Measurements from ENCODE around the gene EP400.

The EP400 gene

DNA sequence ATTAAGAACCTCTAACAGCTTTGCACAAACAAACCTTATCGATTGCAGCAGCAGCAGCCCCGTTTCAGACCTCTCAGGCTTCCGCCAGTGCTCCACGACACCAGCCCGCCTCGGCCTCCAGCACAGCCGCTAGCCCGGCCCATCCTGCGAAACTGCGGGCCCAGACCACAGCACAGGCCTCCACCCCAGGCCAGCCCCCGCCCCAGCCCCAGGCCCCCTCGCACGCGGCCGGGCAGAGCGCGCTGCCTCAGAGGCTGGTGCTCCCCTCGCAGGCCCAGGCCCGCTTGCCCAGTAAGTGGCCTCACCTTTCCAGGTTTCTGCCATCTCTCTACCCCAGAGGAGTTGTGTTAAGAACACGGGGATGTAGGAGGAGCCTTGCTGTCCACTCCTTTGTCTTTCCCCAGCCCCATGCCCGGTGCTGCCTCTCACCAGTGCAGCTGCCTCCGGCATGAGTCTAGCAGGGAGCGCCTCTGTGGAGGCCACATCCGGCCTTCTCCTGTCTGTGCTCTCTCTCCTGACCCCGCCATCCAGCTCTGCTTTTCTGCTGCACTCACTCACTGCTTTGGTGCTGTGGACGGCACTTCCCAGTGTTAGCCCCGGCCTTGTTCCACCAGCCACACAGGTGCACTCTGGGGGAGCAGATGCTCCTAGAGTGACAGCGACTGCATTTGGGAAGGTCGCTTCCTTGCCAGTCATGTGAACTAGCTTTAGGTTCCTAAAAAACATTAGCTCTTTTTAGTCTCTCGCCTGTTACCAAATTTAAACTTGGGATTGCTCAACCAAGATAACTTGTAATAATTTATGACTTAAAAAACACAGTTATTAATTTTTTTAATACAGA lies 71.5 kb downstream of the EP400 start:
- Histone ChIP-seq H3K27me3 (ENCODE audit: control insufficient read depth in 1 of 2, insufficient read depth in 2 of 2, low read length in 2 of 2) (no peaks in the 10 kb centered on the region), H3K9ac (ENCODE audit: low read length) (no peak overlapping the region), H3K4me1 (ENCODE audit: insufficient read depth, low read length) (no peaks in the 10 kb centered on the region), H3K9me3 (ENCODE audit: low read length) (no peaks in the 10 kb centered on the region), H3K36me3 (ENCODE audit: insufficient read depth, low read length) (peaks cover 70% of the 10 kb centered on the region), H3K27ac (ENCODE audit: low read depth, low read length) (no peak overlapping the region), H3K4me3 (ENCODE audit: low read depth in 1 of 2, low read length in 2 of 2) (no peak overlapping the region)

DNA sequence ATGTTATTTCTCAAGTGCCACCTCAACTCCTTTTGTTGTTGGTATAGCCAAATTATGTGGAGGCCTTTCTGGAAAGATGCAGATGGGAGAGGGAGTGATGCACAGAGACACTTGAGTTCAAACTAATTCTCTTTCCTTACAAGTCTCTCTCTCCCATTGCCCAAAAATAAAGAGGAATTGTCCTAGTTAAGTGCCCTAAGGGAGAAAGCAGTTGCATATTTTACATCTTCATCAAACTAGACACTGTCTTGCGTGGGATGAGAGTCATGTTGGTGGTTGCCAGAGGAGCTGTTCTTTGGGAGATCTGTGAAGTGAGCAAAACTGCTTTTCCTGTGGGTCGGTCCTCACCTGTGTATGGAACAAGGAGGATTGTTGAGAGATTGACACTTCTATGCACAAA lies 72.2 kb downstream of the EP400 start:
- Histone ChIP-seq H3K27me3 (ENCODE audit: control insufficient read depth in 1 of 2, insufficient read depth in 2 of 2, low read length in 2 of 2) (no peaks in the 10 kb centered on the region), H3K27ac (ENCODE audit: low read depth, low read length) (no peak overlapping the region), H3K4me1 (ENCODE audit: insufficient read depth, low read length) (no peaks in the 10 kb centered on the region), H3K36me3 (ENCODE audit: insufficient read depth, low read length) (peaks cover 76% of the 10 kb centered on the region), H3K9ac (ENCODE audit: low read length) (no peak overlapping the region), H3K9me3 (ENCODE audit: low read length) (no peaks in the 10 kb centered on the region), H3K4me3 (ENCODE audit: low read depth in 1 of 2, low read length in 2 of 2) (no peak overlapping the region)

DNA sequence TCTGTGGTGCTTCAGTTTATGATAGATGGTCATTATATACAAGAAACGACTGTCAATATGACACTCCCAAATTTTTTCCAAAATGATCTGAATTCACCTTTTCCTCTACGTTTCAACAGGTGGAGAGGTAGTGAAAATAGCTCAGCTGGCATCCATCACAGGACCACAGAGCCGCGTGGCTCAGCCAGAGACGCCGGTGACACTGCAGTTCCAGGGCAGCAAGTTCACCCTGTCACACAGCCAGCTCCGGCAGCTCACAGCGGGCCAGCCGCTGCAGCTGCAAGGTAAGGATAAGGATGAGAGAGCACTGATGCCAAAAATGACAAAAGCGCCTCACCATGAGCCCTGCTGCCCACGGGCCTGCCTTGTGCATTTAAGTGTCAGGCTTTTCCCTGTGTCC lies 73.9 kb downstream of the EP400 start:
- H3K9me3 ChIP-seq (ENCODE audit: low read length): no peaks in the 10 kb centered on the region
- no peak overlapping the region for H3K27ac ChIP-seq (ENCODE audit: low read depth, low read length)
- no peak overlapping the region for H3K4me3 ChIP-seq (ENCODE audit: low read depth in 1 of 2, low read length in 2 of 2)
- H3K36me3 ChIP-seq (ENCODE audit: insufficient read depth, low read length): peaks cover 75% of the 10 kb centered on the region
- no peaks in the 10 kb centered on the region for H3K27me3 ChIP-seq (ENCODE audit: control insufficient read depth in 1 of 2, insufficient read depth in 2 of 2, low read length in 2 of 2)
- no peak overlapping the region for H3K9ac ChIP-seq (ENCODE audit: low read length)
- no peaks in the 10 kb centered on the region for H3K4me1 ChIP-seq (ENCODE audit: insufficient read depth, low read length)

DNA sequence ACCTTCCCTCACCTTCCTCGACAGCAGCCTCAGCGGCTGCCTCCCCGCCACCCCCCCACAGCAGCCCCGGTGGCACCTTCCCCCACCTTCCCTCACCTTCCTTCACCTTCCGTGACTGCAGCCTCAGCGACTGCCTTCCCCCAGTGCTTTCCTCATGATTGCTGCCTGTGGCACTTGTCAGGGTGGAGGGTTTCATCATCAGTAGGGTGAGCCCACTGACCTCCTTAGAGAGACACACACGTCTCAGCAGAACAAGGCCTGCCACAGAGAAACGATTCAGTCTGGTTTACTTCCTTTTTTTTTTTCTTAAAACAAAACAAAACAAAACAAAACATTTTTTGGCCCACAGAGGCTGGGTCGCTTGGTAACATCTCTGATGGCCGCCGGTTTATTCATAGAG lies 75.0 kb downstream of the EP400 start:
- Histone ChIP-seq H3K4me3 (ENCODE audit: low read depth in 1 of 2, low read length in 2 of 2) (no peak overlapping the region), H3K27ac (ENCODE audit: low read depth, low read length) (no peak overlapping the region), H3K9ac (ENCODE audit: low read length) (no peak overlapping the region), H3K27me3 (ENCODE audit: control insufficient read depth in 1 of 2, insufficient read depth in 2 of 2, low read length in 2 of 2) (no peaks in the 10 kb centered on the region), H3K36me3 (ENCODE audit: insufficient read depth, low read length) (peaks cover 76% of the 10 kb centered on the region), H3K4me1 (ENCODE audit: insufficient read depth, low read length) (no peaks in the 10 kb centered on the region), H3K9me3 (ENCODE audit: low read length) (no peaks in the 10 kb centered on the region)

DNA sequence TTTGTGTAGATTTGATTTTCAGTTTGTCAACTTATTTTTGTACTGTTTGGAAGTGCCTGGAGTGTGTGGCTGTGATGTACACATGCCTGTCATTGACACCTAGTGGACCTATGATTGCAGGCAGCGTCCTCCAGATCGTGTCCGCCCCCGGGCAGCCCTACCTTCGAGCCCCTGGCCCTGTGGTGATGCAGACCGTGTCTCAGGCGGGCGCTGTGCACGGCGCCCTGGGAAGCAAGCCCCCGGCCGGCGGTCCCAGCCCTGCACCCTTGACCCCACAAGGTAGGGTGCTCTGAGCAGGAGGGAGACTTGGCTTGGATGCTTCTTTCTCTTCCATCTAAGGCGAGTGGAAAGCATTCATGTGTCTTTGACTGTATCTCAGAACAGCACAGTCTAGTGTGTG lies 75.8 kb downstream of the EP400 start:
- no peaks in the 10 kb centered on the region for H3K27me3 ChIP-seq (ENCODE audit: control insufficient read depth in 1 of 2, insufficient read depth in 2 of 2, low read length in 2 of 2)
- H3K4me1 ChIP-seq (ENCODE audit: insufficient read depth, low read length): no peaks in the 10 kb centered on the region
- no peaks in the 10 kb centered on the region for H3K9me3 ChIP-seq (ENCODE audit: low read length)
- no peak overlapping the region for H3K9ac ChIP-seq (ENCODE audit: low read length)
- H3K4me3 ChIP-seq (ENCODE audit: low read depth in 1 of 2, low read length in 2 of 2): no peak overlapping the region
- H3K27ac ChIP-seq (ENCODE audit: low read depth, low read length): no peak overlapping the region
- H3K36me3 ChIP-seq (ENCODE audit: insufficient read depth, low read length): peaks cover 77% of the 10 kb centered on the region

DNA sequence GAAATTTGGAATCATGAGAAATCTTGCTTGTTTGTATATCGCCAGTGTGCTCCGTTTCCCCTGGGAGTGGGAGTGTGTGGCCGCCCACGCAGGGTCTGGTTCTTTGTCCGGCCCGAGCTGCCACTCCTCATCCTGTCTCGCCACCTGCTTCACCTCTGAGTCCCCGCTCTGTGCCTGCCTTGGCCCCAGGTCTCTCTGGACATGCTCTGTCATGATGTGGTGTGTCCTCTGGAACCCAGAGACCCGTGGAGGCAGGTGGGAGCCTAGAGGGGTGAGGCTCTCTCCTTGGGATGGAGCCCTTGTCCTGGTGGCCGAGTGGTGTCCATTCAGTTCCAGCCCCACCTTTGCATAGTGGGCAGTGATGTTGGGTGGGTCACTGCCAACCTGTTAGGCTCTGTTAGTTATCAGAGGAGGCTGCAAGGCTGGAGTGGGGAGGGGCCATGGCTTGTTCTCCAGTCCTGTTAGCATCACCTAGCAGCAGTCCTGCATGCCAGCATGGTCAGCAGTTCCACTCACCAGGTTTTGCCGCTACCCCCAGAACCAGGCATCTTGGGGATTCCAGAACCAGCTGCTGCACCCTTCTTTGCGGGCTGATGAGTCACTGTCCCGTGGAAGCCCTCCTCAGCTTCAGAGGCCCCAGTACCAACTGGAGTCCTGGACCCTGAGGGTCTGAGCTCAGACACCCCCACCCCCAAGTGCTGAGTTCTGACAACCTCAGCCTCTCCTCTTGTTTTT lies 76.5 kb downstream of the EP400 start:
- H3K27me3 ChIP-seq (ENCODE audit: control insufficient read depth in 1 of 2, insufficient read depth in 2 of 2, low read length in 2 of 2): no peaks in the 10 kb centered on the region
- no peak overlapping the region for H3K9ac ChIP-seq (ENCODE audit: low read length)
- no peak overlapping the region for H3K4me3 ChIP-seq (ENCODE audit: low read depth in 1 of 2, low read length in 2 of 2)
- no peaks in the 10 kb centered on the region for H3K4me1 ChIP-seq (ENCODE audit: insufficient read depth, low read length)
- no peaks in the 10 kb centered on the region for H3K9me3 ChIP-seq (ENCODE audit: low read length)
- no peak overlapping the region for H3K27ac ChIP-seq (ENCODE audit: low read depth, low read length)
- H3K36me3 ChIP-seq (ENCODE audit: insufficient read depth, low read length): peaks cover 80% of the 10 kb centered on the region

DNA sequence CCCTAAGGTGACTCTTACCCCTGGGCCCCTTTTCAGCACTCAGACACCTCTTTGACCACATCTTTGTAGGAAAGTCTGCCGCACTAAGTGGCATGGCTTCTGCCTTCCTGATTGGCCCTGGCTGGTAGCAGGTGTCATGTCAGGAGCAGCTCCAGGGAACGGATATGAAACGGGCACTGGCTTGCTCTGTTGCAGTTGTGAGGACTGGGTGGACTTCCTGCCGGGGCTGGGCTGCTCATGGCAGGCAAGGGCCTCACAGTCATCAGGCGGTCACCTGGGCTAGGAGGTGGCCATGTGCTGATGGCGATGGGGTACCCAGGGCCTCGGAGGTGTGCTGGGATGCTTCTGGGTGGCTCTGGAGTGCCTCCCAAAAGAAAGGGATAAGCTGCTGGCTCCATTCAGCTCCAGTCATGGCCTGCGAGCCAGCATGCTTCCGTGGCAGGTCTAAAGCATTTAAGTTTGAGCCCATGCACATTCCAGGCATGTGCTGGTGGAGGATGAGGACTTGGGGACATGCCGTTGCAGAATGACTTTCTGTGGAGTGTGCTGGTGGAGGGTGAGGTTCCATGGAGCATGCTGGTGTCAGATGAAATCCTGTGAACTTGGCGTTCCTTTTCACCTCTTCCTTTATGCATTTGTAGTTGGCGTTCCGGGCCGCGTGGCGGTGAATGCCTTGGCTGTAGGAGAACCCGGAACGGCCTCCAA lies 77.2 kb downstream of the EP400 start:
- Histone ChIP-seq H3K27me3 (ENCODE audit: control insufficient read depth in 1 of 2, insufficient read depth in 2 of 2, low read length in 2 of 2) (no peaks in the 10 kb centered on the region), H3K9me3 (ENCODE audit: low read length) (no peaks in the 10 kb centered on the region), H3K4me3 (ENCODE audit: low read depth in 1 of 2, low read length in 2 of 2) (no peak overlapping the region), H3K36me3 (ENCODE audit: insufficient read depth, low read length) (peaks cover 81% of the 10 kb centered on the region), H3K4me1 (ENCODE audit: insufficient read depth, low read length) (no peaks in the 10 kb centered on the region), H3K27ac (ENCODE audit: low read depth, low read length) (no peak overlapping the region), H3K9ac (ENCODE audit: low read length) (no peak overlapping the region)

DNA sequence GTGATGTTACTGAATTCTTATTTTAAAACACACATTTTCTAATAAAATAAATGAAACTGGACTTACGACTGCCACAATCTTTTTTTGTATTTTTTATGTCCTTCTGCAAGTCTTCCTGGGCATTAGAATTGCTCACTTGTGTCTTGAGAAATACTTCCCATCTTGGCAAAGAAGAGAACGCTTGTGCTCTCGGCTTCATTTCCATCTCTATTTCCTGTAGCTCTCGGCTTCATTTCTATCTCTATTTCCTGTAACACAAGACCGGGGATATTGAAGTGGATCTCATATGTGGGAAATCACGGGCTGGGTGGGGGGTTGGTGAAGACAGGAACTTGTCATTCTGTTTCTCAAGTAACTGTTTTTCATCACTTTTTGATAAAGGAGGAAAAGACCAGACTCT lies 77.9 kb downstream of the EP400 start:
- H3K9ac ChIP-seq (ENCODE audit: low read length): no peak overlapping the region
- peaks cover 84% of the 10 kb centered on the region for H3K36me3 ChIP-seq (ENCODE audit: insufficient read depth, low read length)
- no peaks in the 10 kb centered on the region for H3K27me3 ChIP-seq (ENCODE audit: control insufficient read depth in 1 of 2, insufficient read depth in 2 of 2, low read length in 2 of 2)
- no peak overlapping the region for H3K27ac ChIP-seq (ENCODE audit: low read depth, low read length)
- no peak overlapping the region for H3K4me3 ChIP-seq (ENCODE audit: low read depth in 1 of 2, low read length in 2 of 2)
- H3K4me1 ChIP-seq (ENCODE audit: insufficient read depth, low read length): no peaks in the 10 kb centered on the region
- no peaks in the 10 kb centered on the region for H3K9me3 ChIP-seq (ENCODE audit: low read length)

DNA sequence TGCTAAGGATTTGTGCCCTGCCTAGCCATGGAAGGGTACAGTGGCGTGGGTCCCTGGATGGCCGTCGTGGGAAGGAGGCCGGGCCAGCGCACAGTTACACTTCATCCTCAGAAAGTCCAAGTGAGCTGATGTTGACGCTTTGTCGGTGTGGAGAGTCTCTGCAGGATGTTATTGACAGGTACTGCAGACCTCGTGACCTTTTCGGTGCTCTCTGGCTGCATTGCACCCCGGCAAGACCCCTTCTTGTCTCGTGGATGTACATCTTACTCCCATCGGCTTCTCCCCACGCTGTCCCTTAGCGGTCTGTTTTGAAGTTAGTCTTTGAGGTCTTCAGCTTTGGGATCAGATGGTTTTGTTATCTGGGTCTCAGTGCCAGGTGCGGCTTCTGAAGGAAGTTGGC lies 78.4 kb downstream of the EP400 start:
- Histone ChIP-seq H3K4me1 (ENCODE audit: insufficient read depth, low read length) (no peaks in the 10 kb centered on the region), H3K36me3 (ENCODE audit: insufficient read depth, low read length) (peaks cover 87% of the 10 kb centered on the region), H3K27ac (ENCODE audit: low read depth, low read length) (no peak overlapping the region)

DNA sequence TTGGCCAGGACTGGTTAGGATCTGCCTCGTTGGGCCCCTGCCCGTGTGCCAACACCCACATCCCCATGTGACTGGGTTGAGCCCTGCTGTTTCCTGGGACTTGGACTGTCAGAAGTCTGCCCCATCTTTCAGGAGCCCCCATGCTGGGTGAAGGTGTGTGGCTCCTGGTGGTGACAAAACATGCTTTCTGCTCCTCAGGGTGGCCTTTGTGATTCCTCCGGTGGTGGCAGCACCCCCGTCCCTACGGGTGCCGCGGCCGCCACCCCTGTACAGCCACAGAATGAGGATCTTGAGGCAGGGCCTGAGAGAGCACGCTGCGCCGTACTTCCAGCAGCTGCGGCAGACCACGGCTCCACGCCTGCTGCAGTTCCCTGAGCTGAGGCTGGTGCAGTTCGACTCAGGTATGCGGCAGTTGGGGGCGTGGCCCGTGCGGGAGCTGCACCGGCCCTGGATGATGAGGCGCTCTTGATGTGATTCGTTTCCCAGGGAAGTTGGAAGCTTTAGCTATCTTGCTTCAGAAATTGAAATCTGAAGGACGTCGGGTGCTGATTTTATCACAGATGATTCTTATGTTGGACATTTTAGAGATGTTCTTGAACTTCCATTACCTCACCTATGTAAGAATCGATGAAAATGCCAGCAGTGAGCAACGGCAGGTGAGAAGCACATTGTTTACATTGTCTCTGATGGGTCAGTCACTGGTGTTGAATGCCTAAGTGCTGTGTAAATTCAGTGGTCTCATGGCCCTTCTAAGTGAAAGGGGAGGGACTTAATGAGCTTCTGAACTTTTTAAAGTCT lies 80.0 kb downstream of the EP400 start:
- Histone ChIP-seq H3K27me3 (ENCODE audit: control insufficient read depth in 1 of 2, insufficient read depth in 2 of 2, low read length in 2 of 2) (no peaks in the 10 kb centered on the region), H3K9ac (ENCODE audit: low read length) (no peak overlapping the region), H3K9me3 (ENCODE audit: low read length) (no peaks in the 10 kb centered on the region), H3K4me3 (ENCODE audit: low read depth in 1 of 2, low read length in 2 of 2) (no peak overlapping the region), H3K4me1 (ENCODE audit: insufficient read depth, low read length) (no peaks in the 10 kb centered on the region), H3K27ac (ENCODE audit: low read depth, low read length) (no peak overlapping the region), H3K36me3 (ENCODE audit: insufficient read depth, low read length) (peaks cover 88% of the 10 kb centered on the region)

More for the DNA sequence above, 78.4 kb downstream of the EP400 start:
- no peaks in the 10 kb centered on the region for H3K27me3 ChIP-seq (ENCODE audit: control insufficient read depth in 1 of 2, insufficient read depth in 2 of 2, low read length in 2 of 2)
- H3K4me3 ChIP-seq (ENCODE audit: low read depth in 1 of 2, low read length in 2 of 2): no peak overlapping the region
- H3K9me3 ChIP-seq (ENCODE audit: low read length): no peaks in the 10 kb centered on the region
- H3K9ac ChIP-seq (ENCODE audit: low read length): no peak overlapping the region
